Adrenal gland (tissue), 5 donors: ENCODE data around the gene CDS2.

Source experiments
- CTCF ChIP-seq, 6 experiments: fragments of 450-650 bp in 4 of 6; fragments of 200-600 bp in 2 of 6; sonication (generic) in 1 of 6; IDR thresholded peaks; 1 replicate in 5 of 6; 2 replicates in 1 of 6; pipeline versions ENCODE4 v1.5.1 to v1.8.0; 2016 to 2021; ENCODE audit warnings: antibody characterized with exemption in 6 of 6, mild to moderate bottlenecking in 2 of 6, moderate library complexity in 1 of 6
- POLR2A ChIP-seq, 2 donors: fragments of 450-650 bp; IDR thresholded peaks; one replicate each; pipeline ENCODE4 v1.6.1; 2017; ENCODE audit warnings: antibody characterized with exemption in 2 of 2, mild to moderate bottlenecking in 2 of 2, moderate library complexity in 1 of 2
- donor health status: DM: no; HTN: no; CAD: no.

GRCh38 chr20:5184684-5185083 lies 57.9 kb downstream of the CDS2 start:
- no peak for TF ChIP-seq CTCF (IDR thresholded peaks at IDR 0.05)
- TF ChIP-seq POLR2A (IDR thresholded peaks at IDR 0.05) = no peak
